NCI-H748 (cell line): Measurements from ENCODE around the gene POT1.

Experiments used
- DNase-seq: peaks from one replicate; lab custom pipeline; 2025; ENCODE audit not compliant: unreplicated experiment; lab: John Stamatoyannopoulos, UW

POT1 gene

DNA sequence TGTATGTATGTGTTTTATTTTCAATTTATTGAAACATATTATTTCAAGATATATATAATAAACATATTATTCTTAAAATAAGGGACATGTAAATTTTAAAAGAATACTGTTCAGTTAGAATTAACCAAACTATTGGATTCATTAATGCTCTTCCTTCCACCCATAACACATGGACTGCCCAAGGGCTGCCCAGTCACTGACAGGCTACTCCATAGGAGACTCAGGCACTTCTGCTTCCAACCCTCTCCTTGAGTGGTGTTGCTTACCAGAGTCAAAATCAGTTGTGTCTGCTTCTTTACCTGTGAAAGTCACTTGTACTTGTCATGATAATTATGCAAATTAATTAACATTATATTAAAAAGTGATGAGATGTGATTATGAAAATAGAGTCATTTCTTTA lies 154.2 kb downstream of the POT1 start:
- peak; percentile 13 for DNase-seq

DNA sequence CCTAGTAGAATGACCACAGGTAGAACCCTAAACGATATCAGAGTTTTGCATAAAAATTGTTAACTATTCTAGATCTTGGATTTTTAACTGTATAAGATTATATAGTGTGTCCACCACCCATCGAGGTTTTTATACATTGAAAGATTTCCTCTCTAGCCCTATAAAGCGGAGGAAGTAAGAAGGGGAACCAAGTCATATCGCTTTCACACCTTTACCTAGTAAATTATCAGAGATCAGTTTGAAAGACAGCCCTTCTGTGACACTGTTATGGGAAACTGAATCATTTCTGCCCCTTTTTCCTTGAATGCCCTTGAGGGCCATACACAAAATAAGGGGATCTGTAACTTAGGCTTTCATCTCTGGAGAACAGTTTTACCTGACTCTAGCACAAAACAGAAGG lies 155.7 kb downstream of the POT1 start:
- DNase-seq = no peak

DNA sequence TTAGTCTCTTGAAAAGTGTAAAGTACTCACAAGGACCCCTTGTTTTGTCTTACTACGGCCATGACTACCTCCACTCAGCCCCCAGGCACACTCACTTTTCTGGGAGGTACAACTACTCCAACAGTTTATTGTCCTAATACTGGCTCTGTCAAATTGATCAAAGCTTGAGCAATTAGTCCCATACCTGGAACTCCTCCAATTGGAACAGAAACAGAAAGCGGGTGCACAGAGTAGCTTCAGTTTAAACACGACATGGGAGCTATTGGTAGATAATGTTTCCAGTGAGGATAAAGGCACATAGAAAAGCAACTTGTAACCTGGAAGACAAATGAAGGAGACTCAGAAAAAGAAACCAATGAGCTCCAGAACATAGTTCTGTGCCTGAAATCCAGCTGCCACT lies 156.3 kb downstream of the POT1 start:
- DNase-seq = no peak
